Measurements from ENCODE around the gene GALNTL6. TPM values are rescaled to one million over a fixed set of nuclear protein-coding genes. Genes with fewer than 3 reads are reported as not detected.
A peak's percentile ranks its signal among the peaks of the same experiment; 100 is the strongest.

The GALNTL6 gene
- total RNA-seq, 1 donor, result under 0.01 TPM

- peak; percentile 4 for DNase-seq (ENCODE audit: insufficient read length, low spot score, missing footprints)
- H3K9me3 ChIP-seq (ENCODE audit: low read depth, low read length), result no peaks in the 10 kb centered on the region
- H3K4me2 ChIP-seq (ENCODE audit: insufficient read depth, low read length), result no peak overlapping the region
- no peaks in the 10 kb centered on the region for H3K27me3 ChIP-seq (ENCODE audit: insufficient read depth, low read length)
- H2AFZ ChIP-seq (ENCODE audit: low read length), result no peak overlapping the region
- no peak for TF ChIP-seq CTCF (IDR thresholded peaks at IDR 0.05; ENCODE audit: extremely low read depth, low read depth, low read length)
- no peak overlapping the region for H3K27ac ChIP-seq (ENCODE audit: low read depth, low read length)
- H4K20me1 ChIP-seq (ENCODE audit: insufficient read depth, low read length), result no peaks in the 10 kb centered on the region
- H3K4me1 ChIP-seq (ENCODE audit: insufficient read depth, low read length), result no peaks in the 10 kb centered on the region
- H3K36me3 ChIP-seq (ENCODE audit: insufficient read depth, low read length), result no peaks in the 10 kb centered on the region
- no peak overlapping the region for H3K4me3 ChIP-seq (ENCODE audit: insufficient read depth, low read length)
- H3K79me2 ChIP-seq (ENCODE audit: insufficient read depth, low read length), result no peaks in the 10 kb centered on the region
These were observed 1232.4 kb downstream of the GALNTL6 start for GRCh38 chr4:173045571-173045970.

GRCh38 chr4:173046144-173046543, 1232.9 kb downstream of the GALNTL6 start:
- H4K20me1 ChIP-seq (ENCODE audit: insufficient read depth, low read length), result no peaks in the 10 kb centered on the region
- H2AFZ ChIP-seq (ENCODE audit: low read length), result no peak overlapping the region
- no peak overlapping the region for H3K27ac ChIP-seq (ENCODE audit: low read depth, low read length)
- DNase-seq (ENCODE audit: insufficient read length, low spot score, missing footprints), result no peak
- H3K79me2 ChIP-seq (ENCODE audit: insufficient read depth, low read length), result no peaks in the 10 kb centered on the region
- no peak overlapping the region for H3K4me3 ChIP-seq (ENCODE audit: insufficient read depth, low read length)
- H3K4me1 ChIP-seq (ENCODE audit: insufficient read depth, low read length), result peaks cover 1% of the 10 kb centered on the region
- TF ChIP-seq CTCF (IDR thresholded peaks at IDR 0.05; ENCODE audit: extremely low read depth, low read depth, low read length), result no peak
- H3K36me3 ChIP-seq (ENCODE audit: insufficient read depth, low read length), result no peaks in the 10 kb centered on the region
- no peaks in the 10 kb centered on the region for H3K9me3 ChIP-seq (ENCODE audit: low read depth, low read length)
- no peak overlapping the region for H3K4me2 ChIP-seq (ENCODE audit: insufficient read depth, low read length)
- H3K27me3 ChIP-seq (ENCODE audit: insufficient read depth, low read length), result no peaks in the 10 kb centered on the region

GRCh38 chr4:173046818-173047217, 1233.6 kb downstream of the GALNTL6 start:
- no peaks in the 10 kb centered on the region for H3K9me3 ChIP-seq (ENCODE audit: low read depth, low read length)
- no peak for TF ChIP-seq CTCF (IDR thresholded peaks at IDR 0.05; ENCODE audit: extremely low read depth, low read depth, low read length)
- peaks cover 3% of the 10 kb centered on the region for H3K4me1 ChIP-seq (ENCODE audit: insufficient read depth, low read length)
- no peaks in the 10 kb centered on the region for H3K79me2 ChIP-seq (ENCODE audit: insufficient read depth, low read length)
- H3K36me3 ChIP-seq (ENCODE audit: insufficient read depth, low read length), result no peaks in the 10 kb centered on the region
- no peak overlapping the region for H3K27ac ChIP-seq (ENCODE audit: low read depth, low read length)
- no peaks in the 10 kb centered on the region for H3K27me3 ChIP-seq (ENCODE audit: insufficient read depth, low read length)
- H4K20me1 ChIP-seq (ENCODE audit: insufficient read depth, low read length), result no peaks in the 10 kb centered on the region
- H3K4me3 ChIP-seq (ENCODE audit: insufficient read depth, low read length), result no peak overlapping the region
- H3K4me2 ChIP-seq (ENCODE audit: insufficient read depth, low read length), result no peak overlapping the region
- DNase-seq (ENCODE audit: insufficient read length, low spot score, missing footprints), result peak; percentile 9
- no peak overlapping the region for H2AFZ ChIP-seq (ENCODE audit: low read length)

GRCh38 chr4:173051232-173051631, 1238.0 kb downstream of the GALNTL6 start:
- Histone ChIP-seq H3K79me2 (ENCODE audit: insufficient read depth, low read length) (no peaks in the 10 kb centered on the region), H3K9me3 (ENCODE audit: low read depth, low read length) (no peaks in the 10 kb centered on the region), H3K4me1 (ENCODE audit: insufficient read depth, low read length) (peaks cover 3% of the 10 kb centered on the region), H3K4me2 (ENCODE audit: insufficient read depth, low read length) (peak overlapping the region; percentile 80), H3K27ac (ENCODE audit: low read depth, low read length) (no peak overlapping the region), H3K4me3 (ENCODE audit: insufficient read depth, low read length) (no peak overlapping the region), H4K20me1 (ENCODE audit: insufficient read depth, low read length) (no peaks in the 10 kb centered on the region), H3K27me3 (ENCODE audit: insufficient read depth, low read length) (no peaks in the 10 kb centered on the region), H2AFZ (ENCODE audit: low read length) (no peak overlapping the region), H3K36me3 (ENCODE audit: insufficient read depth, low read length) (no peaks in the 10 kb centered on the region)
- DNase-seq (ENCODE audit: insufficient read length, low spot score, missing footprints), result no peak
- no peak for TF ChIP-seq CTCF (IDR thresholded peaks at IDR 0.05; ENCODE audit: extremely low read depth, low read depth, low read length)

Measured in osteoblast (primary cell).